Mesothelial cell of epicardium (in vitro differentiated cells): Measurements from ENCODE around the gene ADGRG7. TPM values are rescaled to one million over a fixed set of nuclear protein-coding genes. Genes with fewer than 3 reads are reported as not detected.

Experiments used
- DNase-seq, 2 experiments: peaks; one replicate each; pipeline ENCODE4 v3.0.0; 2021; ENCODE audit warnings: low spot score in 2 of 2; ENCODE audit not compliant: unreplicated experiment in 2 of 2
- H3K27ac Mint-ChIP-seq: 2 replicates; pipeline ENCODE4 v1.8.0; 2021; ENCODE audit warnings: mixed read lengths
- H3K27me3 Mint-ChIP-seq: 2 replicates; pipeline ENCODE4 v1.8.0; 2021; ENCODE audit warnings: low read depth, mixed read lengths
- H3K36me3 Mint-ChIP-seq: 2 replicates; pipeline ENCODE4 v1.8.0; 2021; ENCODE audit warnings: mixed read lengths
- H3K4me1 Mint-ChIP-seq: 2 replicates; pipeline ENCODE4 v1.8.0; 2021; ENCODE audit warnings: mixed read lengths
- H3K4me3 Mint-ChIP-seq: 2 replicates; pipeline ENCODE4 v1.8.0; 2021; ENCODE audit warnings: mild to moderate bottlenecking, moderate library complexity, mixed read lengths
- H3K9me3 Mint-ChIP-seq: 2 replicates; pipeline ENCODE4 v1.8.0; 2021; ENCODE audit warnings: mixed read lengths
- CTCF ChIP-seq: fragments of 200-600 bp; sonication (generic); IDR thresholded peaks from one replicate; pipeline ENCODE4 v1.5.0; 2021; ENCODE audit warnings: antibody characterized with exemption; ENCODE audit not compliant: unreplicated experiment
- total RNA-seq: library from RNA; stranded (reverse); gene quantifications from 3 replicates; pipeline ENCODE4 v1.2.1, GENCODE V29; 2021

The ADGRG7 gene
- total RNA-seq, 1 donor from 2014 or later, result not detected

DNA sequence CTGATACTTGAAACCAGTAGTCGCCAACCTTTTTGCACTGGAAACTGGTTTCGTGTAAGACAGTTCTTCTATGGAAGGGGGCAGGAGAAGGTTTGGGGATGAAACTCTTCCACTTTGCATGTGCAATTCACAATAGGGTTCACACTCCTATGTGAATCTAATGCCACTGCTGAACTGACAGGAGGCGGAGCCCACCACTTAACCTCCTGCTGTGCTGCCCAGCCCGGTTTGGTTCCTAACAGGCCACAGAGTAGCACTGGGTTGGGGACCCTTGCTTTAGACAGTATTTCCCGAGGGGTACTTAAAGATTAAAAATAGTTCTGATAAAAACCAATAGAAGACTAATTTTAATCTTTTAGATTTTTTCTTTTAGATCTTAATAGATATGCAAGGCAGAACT, 111.0 kb downstream of the ADGRG7 start:
- Mint-ChIP-seq H3K4me3 (no peak overlapping the region), H3K36me3 (peaks cover 61% of the 10 kb centered on the region), H3K9me3 (peaks cover 13% of the 10 kb centered on the region), H3K27ac (no peak overlapping the region), H3K4me1 (peaks cover 5% of the 10 kb centered on the region), H3K27me3 (no peaks in the 10 kb centered on the region)
- no peak for DNase-seq
- TF ChIP-seq CTCF, result no peak

- no peak for TF ChIP-seq CTCF
- Mint-ChIP-seq H3K4me3 (no peak overlapping the region), H3K36me3 (peaks cover 53% of the 10 kb centered on the region)
These were observed 116.6 kb downstream of the ADGRG7 start for GRCh38 chr3:100725935-100726513.

DNA sequence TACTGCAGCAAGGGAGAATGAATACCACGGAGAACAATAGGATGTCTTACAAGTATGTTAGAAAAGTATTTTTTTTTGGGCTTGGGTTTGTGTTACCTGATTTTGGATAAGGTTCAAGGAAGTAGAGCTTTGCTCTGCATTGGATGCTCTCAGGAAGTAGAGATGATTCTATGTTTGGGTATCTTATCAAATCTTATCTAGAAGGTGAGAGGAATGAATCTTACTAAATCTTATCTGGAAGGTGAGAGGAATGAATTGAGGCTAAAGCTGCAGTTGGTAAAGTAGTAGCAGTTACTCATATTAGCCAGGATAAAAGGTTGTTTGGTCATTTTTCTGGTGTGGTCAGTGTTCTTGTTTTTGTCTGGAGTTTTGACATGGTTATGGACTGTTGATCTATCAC, 117.3 kb downstream of the ADGRG7 start:
- H3K4me3 Mint-ChIP-seq, result no peak overlapping the region
- no peak overlapping the region for H3K27ac Mint-ChIP-seq
- H3K9me3 Mint-ChIP-seq, result no peaks in the 10 kb centered on the region

More at GRCh38 chr3:100725935-100726513, 116.6 kb downstream of the ADGRG7 start:
- Mint-ChIP-seq H3K9me3 (no peaks in the 10 kb centered on the region), H3K27me3 (no peaks in the 10 kb centered on the region), H3K4me1 (no peaks in the 10 kb centered on the region), H3K27ac (no peak overlapping the region)
- no peak for DNase-seq

DNA sequence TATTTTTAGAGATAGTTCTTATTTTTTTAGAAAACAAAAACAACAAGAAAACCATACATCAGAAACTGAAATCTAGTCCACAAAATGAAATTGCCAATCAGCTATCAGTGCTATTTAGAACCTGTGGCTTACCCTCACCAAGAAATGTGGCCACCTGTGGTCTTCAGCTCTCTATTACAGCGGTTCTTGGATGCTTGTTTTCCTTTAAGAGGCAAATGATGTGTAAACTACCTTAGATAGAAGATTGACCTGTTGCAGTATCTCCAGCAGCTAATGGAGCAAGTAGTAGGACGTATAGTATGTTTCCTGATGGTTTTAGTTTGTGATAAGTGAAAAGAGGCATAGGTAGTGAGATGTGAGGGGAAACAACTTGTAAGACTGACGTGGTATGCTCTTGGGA, 121.1 kb downstream of the ADGRG7 start:
- Mint-ChIP-seq H3K27ac (peak overlapping the region; percentile 32), H3K4me1 (peaks cover 15% of the 10 kb centered on the region), H3K4me3 (no peak overlapping the region), H3K27me3 (no peaks in the 10 kb centered on the region), H3K36me3 (peaks cover 33% of the 10 kb centered on the region), H3K9me3 (no peaks in the 10 kb centered on the region)
- no peak for DNase-seq
- no peak for TF ChIP-seq CTCF

More for the DNA sequence above, 117.3 kb downstream of the ADGRG7 start:
- no peak for DNase-seq
- Mint-ChIP-seq H3K36me3 (peaks cover 46% of the 10 kb centered on the region), H3K27me3 (no peaks in the 10 kb centered on the region), H3K4me1 (no peaks in the 10 kb centered on the region)
- TF ChIP-seq CTCF, result no peak

- DNase-seq, result no peak
- H3K36me3 Mint-ChIP-seq, result peaks cover 29% of the 10 kb centered on the region
- TF ChIP-seq CTCF, result no peak
- H3K4me3 Mint-ChIP-seq, result no peak overlapping the region
- peaks cover 15% of the 10 kb centered on the region for H3K4me1 Mint-ChIP-seq
- H3K9me3 Mint-ChIP-seq, result no peaks in the 10 kb centered on the region
- no peak overlapping the region for H3K27ac Mint-ChIP-seq
- no peaks in the 10 kb centered on the region for H3K27me3 Mint-ChIP-seq
These were observed 123.0 kb downstream of the ADGRG7 start for GRCh38 chr3:100732435-100732834.

DNA sequence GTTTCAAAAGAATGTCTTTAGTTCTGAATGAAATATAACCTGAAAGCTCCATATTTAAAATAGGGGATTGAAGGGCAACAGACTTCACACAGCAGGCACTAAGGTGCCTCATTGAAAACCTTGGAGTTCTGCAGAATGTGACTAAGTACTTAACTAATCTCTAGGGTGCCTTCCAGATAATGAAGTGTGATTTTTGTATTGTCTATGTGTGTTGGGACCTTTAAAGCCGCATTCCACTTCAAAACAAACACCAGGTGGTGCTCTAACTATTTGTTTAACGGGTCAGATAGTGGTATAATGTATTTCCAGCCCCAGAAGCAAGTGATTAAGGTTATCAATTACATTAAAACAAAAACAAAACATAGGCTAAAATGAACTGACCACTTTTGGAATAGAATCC, 127.9 kb downstream of the ADGRG7 start:
- DNase-seq, result no peak
- H3K36me3 Mint-ChIP-seq, result peaks cover 26% of the 10 kb centered on the region

More for the DNA sequence above, 127.9 kb downstream of the ADGRG7 start:
- Mint-ChIP-seq H3K4me1 (peaks cover 15% of the 10 kb centered on the region), H3K9me3 (no peaks in the 10 kb centered on the region), H3K27me3 (no peaks in the 10 kb centered on the region), H3K4me3 (no peak overlapping the region), H3K27ac (no peak overlapping the region)
- TF ChIP-seq CTCF, result no peak
